ENCODE measurements around the gene FBXO42. TPM values are rescaled to one million over a fixed set of nuclear protein-coding genes. Genes with fewer than 3 reads are reported as not detected.

The FBXO42 gene
- total and polyA plus RNA-seq, 2 of the 8 experiments (the other 6 are each of a cell fraction or from before 2014, with no cell fraction given), result 15.1 to 17.0 TPM

GRCh38 chr1:16212251-16212961 lies 139.9 kb downstream of the FBXO42 start, which contains the start of gene ARHGEF19 (continued):
- TF ChIP-seq KDM1A (IDR thresholded peaks at IDR 0.05; ENCODE audit: borderline replicate concordance, low read length), result 0 out of 2 replicates have a peak, but pooled peaks have one; percentile 28
- no peak for TF ChIP-seq ATF3 (IDR thresholded peaks at IDR 0.05; ENCODE audit: insufficient read depth, low read depth, low read length)
- no peak for TF ChIP-seq SIRT6 (IDR thresholded peaks at IDR 0.05; ENCODE audit: low read length)
- no peak for TF ChIP-seq ZNF274 (IDR thresholded peaks at IDR 0.05; ENCODE audit: borderline replicate concordance, extremely low read depth, low read length)
- TF ChIP-seq RAD21 (IDR thresholded peaks at IDR 0.05 in 1 of 2, conservative IDR thresholded peaks at IDR 0.05 in 1 of 2; ENCODE audit: low read depth in 2 of 2, low read length in 2 of 2), result peak; percentile 10 to 12; a peak in 1 of 4 replicates
- TF ChIP-seq EP300 (IDR thresholded peaks at IDR 0.05; ENCODE audit: borderline replicate concordance in 1 of 2, low read depth in 2 of 2, low read length in 2 of 2), result peak; percentile 83 to 89; a peak in 2 of 3 replicates
- TF ChIP-seq E2F6 (IDR thresholded peaks at IDR 0.05), result peak; percentile 59
- TF ChIP-seq SP1 (IDR thresholded peaks at IDR 0.05; ENCODE audit: low read depth, low read length), result peak; percentile 95
- TF ChIP-seq NANOG (IDR thresholded peaks at IDR 0.05; ENCODE audit: insufficient read depth, low read depth, low read length, poor library complexity, severe bottlenecking), result peak; percentile 11
- peak; percentile 84 for TF ChIP-seq POLR2AphosphoS5 (IDR thresholded peaks at IDR 0.05; ENCODE audit: low read depth, low read length)
- peak; percentile 59 for TF ChIP-seq TAF1 (IDR thresholded peaks at IDR 0.05; ENCODE audit: low read depth, low read length)
- TF ChIP-seq EZH2 (IDR thresholded peaks at IDR 0.05; ENCODE audit: low read depth, low read length, severe bottlenecking), result no peak
- no peak for TF ChIP-seq GABPA (IDR thresholded peaks at IDR 0.05; ENCODE audit: borderline replicate concordance, insufficient read depth, low read length)
- no peak for TF ChIP-seq CBX5 (IDR thresholded peaks at IDR 0.05; ENCODE audit: low read depth, low read length)
- TF ChIP-seq TBP (IDR thresholded peaks at IDR 0.05; ENCODE audit: low read depth, low read length), result peak; percentile 33; the same call in 1 of the 2 replicates
- TF ChIP-seq KDM5A (IDR thresholded peaks at IDR 0.05; ENCODE audit: low read length), result no peak
- TF ChIP-seq POLR2A (IDR thresholded peaks at IDR 0.05; ENCODE audit: control extremely low read depth in 1 of 2, low read depth in 2 of 2, low read length in 2 of 2), result peak in 1 of 2 experiments; percentile 84; a peak in 2 of 3 replicates
- peak in 1 of 2 experiments; percentile 56; a peak in 1 of 4 replicates for TF ChIP-seq SIN3A (conservative IDR thresholded peaks at IDR 0.05 in 1 of 2, IDR thresholded peaks at IDR 0.05 in 1 of 2; ENCODE audit: low read depth in 1 of 2, low read length in 2 of 2)
